A549 (cell line): ENCODE results near the gene SLIRP. TPM values are rescaled to one million over a fixed set of nuclear protein-coding genes. Genes with fewer than 3 reads are reported as not detected.

Experiments
- ATAC-seq, 2 experiments: fragments of 200-7000 bp in 1 of 2; fragments of >200 bp in 1 of 2; cut with Nextera tagmentation in 1 of 2; cut with Tn5 transposase in 1 of 2; 3 replicates each; pipeline versions ENCODE4 v1.8.0 to v1.9.1; 2018 to 2020; ENCODE audit warnings: mild to moderate bottlenecking in 1 of 2, moderate library complexity in 1 of 2
- CTCF ChIA-PET: fragments of 300-600 bp; sonication (Branson Sonifier 250); formaldehyde crosslinking; extraction: SDS; loops from one replicate; lab custom pipeline; 2021; ENCODE audit warnings: antibody characterized with exemption, inconsistent platforms; lab: Yijun Ruan, JAX
- POLR2A ChIA-PET: fragments of 350-600 bp; formaldehyde crosslinking; extraction: SDS; loops from one replicate; lab custom pipeline; 2021; ENCODE audit warnings: antibody characterized with exemption, inconsistent platforms; lab: Yijun Ruan, JAX
- DNase-seq, 2 experiments: peaks; one replicate each; pipeline versions ENCODE4 v3.0.0 to v3.0.0-alpha.2; 2011 to 2016; ENCODE audit warnings: low read depth in 1 of 2, low spot score in 1 of 2
- FAIRE-seq: peaks from 2 replicates; lab custom pipeline; 2011; peaks lifted over from hg19 to GRCh38; lab: Jason Lieb, UNC
- H3K27ac ChIP-seq, 2 experiments: fragments of >200 bp; sonication (Bioruptor Twin); formaldehyde crosslinking; 3 replicates each; pipeline ENCODE4 v1.5.1; 2016 to 2017
- H3K4me1 ChIP-seq: fragments of >200 bp; sonication (Bioruptor Twin); formaldehyde crosslinking; 3 replicates; pipeline ENCODE4 v1.6.1; 2016
- H3K4me2 ChIP-seq: fragments of >200 bp; sonication (Bioruptor Twin); formaldehyde crosslinking; 3 replicates; pipeline ENCODE4 v1.6.1; 2016
- H3K4me3 ChIP-seq: fragments of >200 bp; sonication (Bioruptor Twin); formaldehyde crosslinking; 3 replicates; pipeline ENCODE4 v1.5.1; 2016
- H3K9me3 ChIP-seq: fragments of >200 bp; sonication (Bioruptor Twin); formaldehyde crosslinking; 3 replicates; pipeline ENCODE4 v1.6.1; 2016
- ATOH8 ChIP-seq: fragments of 250-450 bp; sonication (Bioruptor Pico); IDR thresholded peaks from 2 replicates; pipeline ENCODE4 v1.5.0; 2020; ENCODE audit warnings: low read depth, mild to moderate bottlenecking, moderate library complexity
- CEBPB ChIP-seq, 2 experiments: fragments of >200 bp in 1 of 2; sonication (Bioruptor Twin) in 1 of 2; formaldehyde crosslinking in 1 of 2; IDR thresholded peaks; 2 replicates each; pipeline ENCODE4 v1.6.1; 2012 to 2016
- CHD2 ChIP-seq: fragments of 150-350 bp; IDR thresholded peaks from 2 replicates; pipeline ENCODE4 v1.6.1; 2014; ENCODE audit warnings: low read length; ENCODE audit not compliant: partially characterized antibody
- E2F6 ChIP-seq: IDR thresholded peaks from 2 replicates; pipeline ENCODE4 v1.6.1; 2012; ENCODE audit warnings: low read depth, borderline replicate concordance
- FOSB ChIP-seq: fragments of 250-450 bp; sonication (Bioruptor Pico); IDR thresholded peaks from 2 replicates; pipeline ENCODE4 v1.5.0; 2020; ENCODE audit warnings: mild to moderate bottlenecking, moderate library complexity
- HDAC2 ChIP-seq: fragments of 200-600 bp; sonication (generic); IDR thresholded peaks from 2 replicates; pipeline ENCODE4 v1.6.1; 2016
- HES2 ChIP-seq: fragments of >200 bp; sonication (Bioruptor Twin); formaldehyde crosslinking; IDR thresholded peaks from 2 replicates; pipeline ENCODE4 v1.6.1; 2016
- HEYL ChIP-seq: fragments of 250-450 bp; sonication (Bioruptor Pico); IDR thresholded peaks from 2 replicates; pipeline ENCODE4 v1.8.0; 2021; ENCODE audit warnings: mild to moderate bottlenecking, moderate library complexity
- HOXA7 ChIP-seq: fragments of 250-450 bp; sonication (Bioruptor Pico); IDR thresholded peaks from 2 replicates; pipeline ENCODE4 v1.5.0; 2020; ENCODE audit warnings: mild to moderate bottlenecking, moderate library complexity
- JUN ChIP-seq, 2 experiments: fragments of >200 bp; sonication (Bioruptor Twin); formaldehyde crosslinking; IDR thresholded peaks; 2 replicates in 1 of 2; 3 replicates in 1 of 2; pipeline ENCODE4 v1.6.1; 2016 to 2017
- KDM1A ChIP-seq: fragments of 200-600 bp; sonication (generic); IDR thresholded peaks from 2 replicates; pipeline ENCODE4 v1.6.1; 2016; ENCODE audit warnings: low read depth, mild to moderate bottlenecking
- KDM5A ChIP-seq: fragments of 200-600 bp; sonication (generic); IDR thresholded peaks from 2 replicates; pipeline ENCODE4 v1.6.1; 2016; ENCODE audit warnings: antibody characterized with exemption, mild to moderate bottlenecking
- MAFK ChIP-seq: fragments of 450-650 bp; IDR thresholded peaks from 2 replicates; pipeline ENCODE4 v1.6.1; 2014; ENCODE audit not compliant: partially characterized antibody
- MYC ChIP-seq: IDR thresholded peaks from 2 replicates; pipeline ENCODE4 v1.6.1; 2012; ENCODE audit warnings: mild to moderate bottlenecking, inconsistent platforms, low read length, improper control_type of control experiment, borderline replicate concordance
- PHF8 ChIP-seq: fragments of 200-600 bp; sonication (generic); IDR thresholded peaks from 2 replicates; pipeline ENCODE4 v1.6.1; 2016; ENCODE audit warnings: low read depth, mild to moderate bottlenecking, antibody characterized with exemption, moderate library complexity, borderline replicate concordance
- POLR2A ChIP-seq: IDR thresholded peaks from 2 replicates; pipeline ENCODE4 v1.6.1; 2012; ENCODE audit warnings: mild to moderate bottlenecking, low read length
- RCOR1 ChIP-seq: fragments of 150-350 bp; IDR thresholded peaks from 2 replicates; pipeline ENCODE4 v1.6.1; 2014; ENCODE audit warnings: antibody characterized with exemption, low read length, low read depth
- SMC3 ChIP-seq: fragments of >200 bp; sonication (Bioruptor Twin); formaldehyde crosslinking; IDR thresholded peaks from 3 replicates; pipeline ENCODE4 v1.6.1; 2018; ENCODE audit warnings: inconsistent platforms
- ZSCAN20 ChIP-seq: fragments of 250-450 bp; sonication (Bioruptor Pico); IDR thresholded peaks from 2 replicates; pipeline ENCODE4 v1.8.0; 2022; ENCODE audit warnings: mild to moderate bottlenecking, moderate library complexity
- WGBS: methylation state at CpG from one replicate; pipeline ENCODE4 v1.1.6; 2017; ENCODE audit errors: missing lambda C conversion rate; 5-methylcytosine and 5-hydroxymethylcytosine counted together
- polyA minus RNA-seq: library from RNA; depleted of rRNA, polyadenylated mRNA; stranded (reverse); fragments of >200 nt; gene quantifications from 2 replicates; pipeline ENCODE4 v1.2.3, GENCODE V29; 2011; rRNA and poly(A)+ RNA removed
- polyA plus RNA-seq, 4 experiments: library from polyadenylated mRNA; depleted of rRNA in 3 of 4; stranded (reverse); fragments of >200 nt; fragmentation: RNase III in 1 of 4; extraction: RNeasy Plus Mini Kit Qiagen cat#74134 plus additional on column Dnase treatment in 1 of 4; gene quantifications; 2 replicates in 3 of 4; 3 replicates in 1 of 4; pipeline ENCODE4 v1.2.3, GENCODE V29; 2011 to 2017
- TF ChIP-seq, protein P1 (sequence below): IDR thresholded peaks from 2 replicates; pipeline ENCODE4 v1.6.1; 2012
- TF ChIP-seq, protein P2 (sequence below): fragments of >200 bp; sonication (Bioruptor Twin); formaldehyde crosslinking; IDR thresholded peaks from 3 replicates; pipeline ENCODE4 v1.6.1; 2016
- TF ChIP-seq, protein P3 (sequence below): fragments of 450-650 bp; IDR thresholded peaks from 2 replicates; pipeline ENCODE4 v1.6.1; 2014; ENCODE audit warnings: antibody characterized with exemption
- TF ChIP-seq, protein P4 (sequence below): fragments of 150-350 bp; IDR thresholded peaks from 2 replicates; pipeline ENCODE4 v1.6.1; 2014; ENCODE audit warnings: low read depth, mild to moderate bottlenecking, low read length

Gene SLIRP
- 419 and 623 TPM in 2 replicates for polyA plus RNA-seq (2011; rRNA removed)
- polyA plus RNA-seq (2012; cell fraction: cytosol; rRNA removed), result 358 and 492 TPM in 2 replicates
- 106 and 197 TPM in 2 replicates for polyA plus RNA-seq (2012; cell fraction: nucleus; rRNA removed)
- 470 to 545 TPM (median 492 TPM) in 3 replicates for polyA plus RNA-seq (2017; fragmentation: RNase III; extraction: RNeasy Plus Mini Kit Qiagen cat#74134 plus additional on column Dnase treatment)
- polyA minus RNA-seq, result 44.1 and 63.1 TPM in 2 replicates

DNA sequence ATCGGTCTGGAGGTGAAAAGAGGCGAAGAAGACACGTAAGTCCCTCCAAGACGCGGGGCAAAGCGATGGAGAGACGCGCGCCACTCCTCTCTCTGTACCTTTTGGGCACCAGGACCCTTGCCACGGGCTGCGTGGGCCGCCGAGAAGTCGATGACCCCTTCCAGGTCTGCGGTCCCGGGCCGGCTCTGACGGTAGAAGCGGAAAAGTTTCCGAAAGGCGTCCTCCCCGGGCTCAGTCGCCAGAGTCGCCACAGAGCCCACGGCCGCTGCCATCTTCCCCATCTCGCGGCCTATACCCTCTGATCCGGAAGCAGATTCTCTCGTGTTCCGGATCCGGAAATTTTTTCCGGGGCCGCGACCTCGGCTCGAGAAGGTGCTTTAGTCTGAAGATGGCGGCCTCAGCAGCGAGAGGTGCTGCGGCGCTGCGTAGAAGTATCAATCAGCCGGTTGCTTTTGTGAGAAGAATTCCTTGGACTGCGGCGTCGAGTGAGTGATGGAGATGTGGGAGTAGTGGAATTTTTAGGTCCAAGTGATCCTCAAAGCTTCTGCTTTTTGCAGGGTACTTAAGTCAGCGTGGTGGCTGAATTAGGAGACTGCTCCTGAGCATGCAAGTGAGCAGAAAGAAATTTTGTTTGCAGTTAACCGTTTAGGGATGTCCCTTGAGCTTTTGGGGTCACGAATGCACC lies at the start of gene SLIRP, which contains the start of gene ALKBH1:
TSS of gene SLIRP (plus strand) at position 380 of the 685 bp plus-strand sequence. CDS start at position 389, 9 bp downstream.
TSS of gene ALKBH1 (minus strand) at position 300 of the 685 bp plus-strand sequence. CDS start at position 281, 19 bp downstream.
- TF ChIP-seq PHF8 (peak; percentile 93), E2F6 (no peak), HEYL (no peak), CEBPB (IDR thresholded peaks at IDR 0.05) (no peak), FOSB (peak; percentile 56; the same call in 1 of the 2 replicates), SMC3 (no peak), HOXA7 (CRISPR knock-in tag) (no peak), ZSCAN20 (CRISPR knock-in tag) (no peak), CHD2 (peak; percentile 23), MAFK (no peak), ATOH8 (CRISPR knock-in tag) (0 out of 2 replicates have a peak, but pooled peaks have one; percentile 40), KDM1A (no peak), JUN (IDR thresholded peaks at IDR 0.05) (peak; percentile 90 to 96), KDM5A (peak; percentile 97), HES2 (no peak), POLR2A (peak; percentile 86), MYC (peak; percentile 64; the same call in 1 of the 2 replicates), HDAC2 (peak; percentile 85), RCOR1 (no peak)
- TF ChIP-seq, protein P1, sequence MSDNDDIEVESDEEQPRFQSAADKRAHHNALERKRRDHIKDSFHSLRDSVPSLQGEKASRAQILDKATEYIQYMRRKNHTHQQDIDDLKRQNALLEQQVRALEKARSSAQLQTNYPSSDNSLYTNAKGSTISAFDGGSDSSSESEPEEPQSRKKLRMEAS, result peak; percentile 88
- TF ChIP-seq, protein P2, sequence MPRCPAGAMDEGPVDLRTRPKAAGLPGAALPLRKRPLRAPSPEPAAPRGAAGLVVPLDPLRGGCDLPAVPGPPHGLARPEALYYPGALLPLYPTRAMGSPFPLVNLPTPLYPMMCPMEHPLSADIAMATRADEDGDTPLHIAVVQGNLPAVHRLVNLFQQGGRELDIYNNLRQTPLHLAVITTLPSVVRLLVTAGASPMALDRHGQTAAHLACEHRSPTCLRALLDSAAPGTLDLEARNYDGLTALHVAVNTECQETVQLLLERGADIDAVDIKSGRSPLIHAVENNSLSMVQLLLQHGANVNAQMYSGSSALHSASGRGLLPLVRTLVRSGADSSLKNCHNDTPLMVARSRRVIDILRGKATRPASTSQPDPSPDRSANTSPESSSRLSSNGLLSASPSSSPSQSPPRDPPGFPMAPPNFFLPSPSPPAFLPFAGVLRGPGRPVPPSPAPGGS, result peak; percentile 91
- TF ChIP-seq, protein P3, sequence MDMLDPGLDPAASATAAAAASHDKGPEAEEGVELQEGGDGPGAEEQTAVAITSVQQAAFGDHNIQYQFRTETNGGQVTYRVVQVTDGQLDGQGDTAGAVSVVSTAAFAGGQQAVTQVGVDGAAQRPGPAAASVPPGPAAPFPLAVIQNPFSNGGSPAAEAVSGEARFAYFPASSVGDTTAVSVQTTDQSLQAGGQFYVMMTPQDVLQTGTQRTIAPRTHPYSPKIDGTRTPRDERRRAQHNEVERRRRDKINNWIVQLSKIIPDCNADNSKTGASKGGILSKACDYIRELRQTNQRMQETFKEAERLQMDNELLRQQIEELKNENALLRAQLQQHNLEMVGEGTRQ, result no peak
- TF ChIP-seq, protein P4, sequence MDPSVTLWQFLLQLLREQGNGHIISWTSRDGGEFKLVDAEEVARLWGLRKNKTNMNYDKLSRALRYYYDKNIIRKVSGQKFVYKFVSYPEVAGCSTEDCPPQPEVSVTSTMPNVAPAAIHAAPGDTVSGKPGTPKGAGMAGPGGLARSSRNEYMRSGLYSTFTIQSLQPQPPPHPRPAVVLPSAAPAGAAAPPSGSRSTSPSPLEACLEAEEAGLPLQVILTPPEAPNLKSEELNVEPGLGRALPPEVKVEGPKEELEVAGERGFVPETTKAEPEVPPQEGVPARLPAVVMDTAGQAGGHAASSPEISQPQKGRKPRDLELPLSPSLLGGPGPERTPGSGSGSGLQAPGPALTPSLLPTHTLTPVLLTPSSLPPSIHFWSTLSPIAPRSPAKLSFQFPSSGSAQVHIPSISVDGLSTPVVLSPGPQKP, result no peak
- DNase-seq, result peak; percentile 82 to 91
- Histone ChIP-seq H3K4me2 (peak within 1 kb of the TSS; percentile 99), H3K27ac (peak within 1 kb of the TSS; percentile 78 to 90), H3K9me3 (no peaks in the 10 kb centered on the region), H3K4me3 (peak within 1 kb of the TSS; percentile 89), H3K4me1 (peaks cover 21% of the 10 kb centered on the region)
- ATAC-seq, result peak; percentile 99
- ChIA-PET POLR2A (interaction anchor here (0.6 kb wide), 1 partner anchor 392 kb away, joined by 6 read pairs; no protein-coding TSS in a partner anchor), CTCF (interaction anchor here (3.0 kb wide), 1 partner anchor 11 kb away, joined by 14 read pairs; no protein-coding TSS in a partner anchor)
- WGBS, result 2% methylated on average over 32 of the region's 49 CpGs
- no peak for FAIRE-seq
